Measurements from ENCODE around the gene ZNF791.
"Not testable (repeated sequence)": the region's sequence is repeated elsewhere in the genome, so short reads cannot be mapped to it uniquely, and the experiment has no call there.

The ZNF791 gene

GRCh38 chr19:12668932-12669269 lies 58.2 kb downstream of the ZNF791 start:
- no peaks in the 10 kb centered on the region for H3K9me3 ChIP-seq (ENCODE audit: insufficient read depth, low read depth, low read length)
- peak overlapping the region; percentile 98 for H3K27ac ChIP-seq (ENCODE audit: low read depth, low read length)
- H3K27me3 ChIP-seq (ENCODE audit: insufficient read depth, low read length): no peaks in the 10 kb centered on the region
- WGBS: 2% methylated on average over 24 of the region's 24 CpGs
- H3K36me3 ChIP-seq (ENCODE audit: insufficient read depth, low read length): peaks cover 28% of the 10 kb centered on the region
- peak overlapping the region; percentile 76 for H3K4me3 ChIP-seq (ENCODE audit: low read length)
- H3K4me1 ChIP-seq (ENCODE audit: insufficient read depth, low read length): no peaks in the 10 kb centered on the region; the same call in 1 of the 2 replicates
- peak overlapping the region; percentile 92 for H3K9ac ChIP-seq (ENCODE audit: low read depth, low read length)

GRCh38 chr19:12669270-12670158 lies 58.8 kb downstream of the ZNF791 start:
- Histone ChIP-seq H3K27ac (ENCODE audit: low read depth, low read length) (peak overlapping the region; percentile 98), H3K36me3 (ENCODE audit: insufficient read depth, low read length) (peaks cover 34% of the 10 kb centered on the region), H3K9ac (ENCODE audit: low read depth, low read length) (peak overlapping the region; percentile 92), H3K27me3 (ENCODE audit: insufficient read depth, low read length) (no peaks in the 10 kb centered on the region), H3K4me3 (ENCODE audit: low read length) (peak overlapping the region; percentile 76), H3K9me3 (ENCODE audit: insufficient read depth, low read depth, low read length) (no peaks in the 10 kb centered on the region), H3K4me1 (ENCODE audit: insufficient read depth, low read length) (no peaks in the 10 kb centered on the region; the same call in 1 of the 2 replicates)
- 1% methylated on average over 64 of the region's 64 CpGs for WGBS

GRCh38 chr19:12670159-12670928 lies 59.6 kb downstream of the ZNF791 start:
- peaks cover 38% of the 10 kb centered on the region for H3K36me3 ChIP-seq (ENCODE audit: insufficient read depth, low read length)
- peak overlapping the region; percentile 98 for H3K27ac ChIP-seq (ENCODE audit: low read depth, low read length)
- no peaks in the 10 kb centered on the region for H3K9me3 ChIP-seq (ENCODE audit: insufficient read depth, low read depth, low read length)
- no peaks in the 10 kb centered on the region for H3K27me3 ChIP-seq (ENCODE audit: insufficient read depth, low read length)
- WGBS: 56% methylated on average over 26 of the region's 26 CpGs
- no peaks in the 10 kb centered on the region; the same call in 1 of the 2 replicates for H3K4me1 ChIP-seq (ENCODE audit: insufficient read depth, low read length)
- H3K4me3 ChIP-seq (ENCODE audit: low read length): peak overlapping the region; percentile 76
- H3K9ac ChIP-seq (ENCODE audit: low read depth, low read length): peak overlapping the region; percentile 92

- no peaks in the 10 kb centered on the region for H3K27me3 ChIP-seq (ENCODE audit: insufficient read depth, low read length)
- no peaks in the 10 kb centered on the region; the same call in 1 of the 2 replicates for H3K4me1 ChIP-seq (ENCODE audit: insufficient read depth, low read length)
- no peak overlapping the region for H3K9ac ChIP-seq (ENCODE audit: low read depth, low read length)
- 97% methylated on average over 10 of the region's 10 CpGs for WGBS
- H3K9me3 ChIP-seq (ENCODE audit: insufficient read depth, low read depth, low read length): no peaks in the 10 kb centered on the region
- no peak overlapping the region for H3K27ac ChIP-seq (ENCODE audit: low read depth, low read length)
- H3K36me3 ChIP-seq (ENCODE audit: insufficient read depth, low read length): peaks cover 61% of the 10 kb centered on the region
- H3K4me3 ChIP-seq (ENCODE audit: low read length): no peak overlapping the region
These were observed 62.0 kb downstream of the ZNF791 start for GRCh38 chr19:12672744-12673143.

GRCh38 chr19:12675399-12675798 lies 64.7 kb downstream of the ZNF791 start:
- no peaks in the 10 kb centered on the region for H3K9me3 ChIP-seq (ENCODE audit: insufficient read depth, low read depth, low read length)
- H3K27me3 ChIP-seq (ENCODE audit: insufficient read depth, low read length): no peaks in the 10 kb centered on the region
- no peak overlapping the region for H3K9ac ChIP-seq (ENCODE audit: low read depth, low read length)
- H3K27ac ChIP-seq (ENCODE audit: low read depth, low read length): no peak overlapping the region
- 95% methylated on average over 10 of the region's 10 CpGs for WGBS
- H3K36me3 ChIP-seq (ENCODE audit: insufficient read depth, low read length): peaks cover 81% of the 10 kb centered on the region
- no peak overlapping the region for H3K4me3 ChIP-seq (ENCODE audit: low read length)
- no peaks in the 10 kb centered on the region; the same call in 1 of the 2 replicates for H3K4me1 ChIP-seq (ENCODE audit: insufficient read depth, low read length)

- Histone ChIP-seq H3K27ac (ENCODE audit: low read depth, low read length) (no peak overlapping the region), H3K4me1 (ENCODE audit: insufficient read depth, low read length) (no peaks in the 10 kb centered on the region), H3K9me3 (ENCODE audit: insufficient read depth, low read depth, low read length) (no peaks in the 10 kb centered on the region), H3K27me3 (ENCODE audit: insufficient read depth, low read length) (no peaks in the 10 kb centered on the region), H3K36me3 (ENCODE audit: insufficient read depth, low read length) (peaks cover 81% of the 10 kb centered on the region), H3K4me3 (ENCODE audit: low read length) (no peak overlapping the region), H3K9ac (ENCODE audit: low read depth, low read length) (no peak overlapping the region)
- WGBS: 96% methylated on average over 15 of the region's 15 CpGs
These were observed 65.2 kb downstream of the ZNF791 start for GRCh38 chr19:12675940-12676339.

DNA sequence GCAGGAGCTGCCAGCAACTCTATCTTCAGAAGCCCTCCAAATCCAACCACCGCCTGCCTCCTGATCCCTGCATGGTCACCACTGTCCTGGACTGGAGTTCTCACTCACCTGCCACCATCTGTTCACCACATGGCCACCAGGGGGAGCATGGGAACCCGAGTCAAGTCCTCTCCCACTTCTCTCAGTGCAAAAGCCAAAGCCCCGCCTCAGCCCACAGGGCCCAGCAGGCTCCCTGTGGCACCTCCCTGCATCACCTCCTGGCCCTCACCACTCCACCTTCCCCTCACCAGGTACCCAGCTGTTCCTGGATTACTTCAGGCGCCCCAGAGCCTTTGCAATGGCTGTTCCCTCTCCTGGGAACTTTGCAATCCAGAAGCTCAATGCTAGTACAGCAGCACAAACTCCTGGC lies 65.7 kb downstream of the ZNF791 start:
- H3K36me3 ChIP-seq (ENCODE audit: insufficient read depth, low read length): peaks cover 81% of the 10 kb centered on the region
- H3K4me1 ChIP-seq (ENCODE audit: insufficient read depth, low read length): no peaks in the 10 kb centered on the region
- H3K9me3 ChIP-seq (ENCODE audit: insufficient read depth, low read depth, low read length): no peaks in the 10 kb centered on the region
- H3K27me3 ChIP-seq (ENCODE audit: insufficient read depth, low read length): no peaks in the 10 kb centered on the region
- H3K9ac ChIP-seq (ENCODE audit: low read depth, low read length): no peak overlapping the region
- no peak overlapping the region for H3K4me3 ChIP-seq (ENCODE audit: low read length)
- 21% methylated on average over 4 of the region's 4 CpGs for WGBS
- no peak overlapping the region for H3K27ac ChIP-seq (ENCODE audit: low read depth, low read length)

- Histone ChIP-seq H3K36me3 (ENCODE audit: insufficient read depth, low read length) (peaks cover 78% of the 10 kb centered on the region), H3K4me1 (ENCODE audit: insufficient read depth, low read length) (no peaks in the 10 kb centered on the region), H3K27ac (ENCODE audit: low read depth, low read length) (no peak overlapping the region), H3K4me3 (ENCODE audit: low read length) (no peak overlapping the region), H3K9me3 (ENCODE audit: insufficient read depth, low read depth, low read length) (no peaks in the 10 kb centered on the region), H3K9ac (ENCODE audit: low read depth, low read length) (no peak overlapping the region), H3K27me3 (ENCODE audit: insufficient read depth, low read length) (no peaks in the 10 kb centered on the region)
- WGBS: 95% methylated on average over 12 of the region's 12 CpGs
These were observed 66.2 kb downstream of the ZNF791 start for GRCh38 chr19:12676928-12677327.

- H3K9me3 ChIP-seq (ENCODE audit: insufficient read depth, low read depth, low read length); H3K9ac ChIP-seq (ENCODE audit: low read depth, low read length); H3K27ac ChIP-seq (ENCODE audit: low read depth, low read length); H3K27me3 ChIP-seq (ENCODE audit: insufficient read depth, low read length); H3K4me1 ChIP-seq (ENCODE audit: insufficient read depth, low read length); H3K4me3 ChIP-seq (ENCODE audit: low read length): not testable (repeated sequence)
- H3K36me3 ChIP-seq (ENCODE audit: insufficient read depth, low read length): peaks cover 70% of the 10 kb centered on the region
- WGBS: 97% methylated on average over 5 of the region's 5 CpGs
These were observed 67.3 kb downstream of the ZNF791 start for GRCh38 chr19:12678039-12678438.

GRCh38 chr19:12680034-12680433 lies 69.3 kb downstream of the ZNF791 start:
- Histone ChIP-seq H3K4me1 (ENCODE audit: insufficient read depth, low read length) (no peaks in the 10 kb centered on the region), H3K9ac (ENCODE audit: low read depth, low read length) (no peak overlapping the region), H3K4me3 (ENCODE audit: low read length) (no peak overlapping the region), H3K36me3 (ENCODE audit: insufficient read depth, low read length) (peaks cover 50% of the 10 kb centered on the region), H3K9me3 (ENCODE audit: insufficient read depth, low read depth, low read length) (no peaks in the 10 kb centered on the region), H3K27me3 (ENCODE audit: insufficient read depth, low read length) (no peaks in the 10 kb centered on the region), H3K27ac (ENCODE audit: low read depth, low read length) (no peak overlapping the region)
- 96% methylated on average over 9 of the region's 9 CpGs for WGBS

Data from HUES64 (cell line).